Non-pigmented ciliary epithelial cell (primary cell): ENCODE measurements around the gene TKT.

Experiments used
- DNase-seq: peaks from one replicate; pipeline ENCODE4 v3.0.0-alpha.2; 2010; ENCODE audit warnings: low read depth

TKT gene

DNA sequence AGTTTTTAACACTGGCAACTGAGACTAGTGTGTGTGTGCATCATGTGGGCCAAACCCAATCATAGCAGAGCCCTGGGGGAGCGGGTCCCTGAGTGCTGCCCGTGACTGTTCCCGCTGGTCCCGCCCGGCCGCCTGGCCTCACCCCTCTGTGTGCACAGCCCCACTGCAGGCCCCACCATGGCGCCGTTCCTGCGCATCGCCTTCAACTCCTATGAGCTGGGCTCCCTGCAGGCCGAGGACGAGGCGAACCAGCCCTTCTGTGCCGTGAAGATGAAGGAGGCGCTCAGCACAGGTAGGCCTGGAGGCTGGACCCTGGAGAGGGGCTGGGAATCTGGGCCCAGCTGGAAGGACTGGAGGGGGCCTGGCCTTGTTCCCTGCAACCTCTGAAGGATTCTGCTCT, 77.6 kb downstream of the TKT start:
- DNase-seq, result no peak

DNA sequence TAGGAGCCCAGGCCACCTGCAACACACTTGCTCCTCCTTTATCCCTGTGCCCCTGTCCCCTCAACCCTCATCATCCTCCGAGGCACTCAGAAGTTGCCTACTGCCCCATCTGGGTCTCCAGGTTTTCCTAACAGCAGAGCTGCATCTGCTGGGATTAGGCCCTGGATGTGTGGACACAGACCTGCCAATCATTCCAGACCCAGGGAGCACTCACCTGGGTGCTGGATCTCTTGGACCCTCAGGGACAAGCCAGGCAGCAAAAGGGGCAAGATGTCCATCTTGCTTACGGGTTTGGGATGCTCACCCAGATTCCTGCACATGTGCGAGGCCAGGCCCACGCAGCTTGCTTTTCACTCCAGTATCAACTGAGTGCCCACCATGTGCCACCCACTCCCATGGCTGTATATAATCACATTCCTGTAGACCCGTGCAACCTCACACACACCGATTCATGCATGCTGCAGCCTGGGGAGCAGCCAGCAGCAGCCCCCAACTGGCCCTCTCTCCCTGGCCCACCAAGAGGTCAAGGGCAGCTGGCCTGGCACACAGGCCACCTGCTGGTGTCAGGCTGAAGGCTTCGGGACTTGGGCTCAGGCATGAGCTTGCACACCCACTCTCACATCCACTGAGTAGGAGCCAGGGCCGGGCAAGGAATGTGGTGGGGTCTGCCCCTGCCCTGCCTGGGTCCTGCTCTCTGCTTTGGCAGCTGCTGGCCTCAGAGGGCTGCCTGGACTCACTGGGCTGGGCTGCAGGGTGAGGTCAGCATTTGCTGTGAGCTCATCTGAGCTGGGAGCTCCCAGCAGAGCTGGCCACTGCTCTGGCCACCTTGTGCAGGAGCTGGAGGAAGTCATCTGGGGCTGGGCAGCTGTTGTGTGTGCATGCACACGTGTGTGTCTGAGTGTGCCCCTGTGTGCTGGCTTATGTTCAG, 79.9 kb downstream of the TKT start:
- no peak for DNase-seq
